GM19035 (cell line): ENCODE data around the gene ETV3.
A peak's percentile ranks its signal among the peaks of the same experiment; 100 is the strongest.

Experiments
- ATAC-seq: cut with Tn5 transposase; IDR thresholded peaks from one replicate; pipeline ENCODE4 v1.9.1; 2021; ENCODE audit not compliant: unreplicated experiment

ETV3 gene

GRCh38 chr1:157095091-157095490 lies 43.1 kb downstream of the ETV3 start:
- no peak for ATAC-seq

- no peak for ATAC-seq
These were observed 45.4 kb downstream of the ETV3 start for GRCh38 chr1:157092831-157093230.

- ATAC-seq: no peak
These were observed 46.4 kb downstream of the ETV3 start for GRCh38 chr1:157091668-157092273.

GRCh38 chr1:157091186-157091585 lies 47.0 kb downstream of the ETV3 start:
- ATAC-seq: no peak

- ATAC-seq: no peak
These were observed 47.4 kb downstream of the ETV3 start for GRCh38 chr1:157090771-157091170.

GRCh38 chr1:157090196-157090647 lies 48.0 kb downstream of the ETV3 start:
- ATAC-seq: peak; percentile 71

GRCh38 chr1:157089789-157090188 lies 48.4 kb downstream of the ETV3 start:
- peak; percentile 25 for ATAC-seq

GRCh38 chr1:157088607-157089006 lies 49.6 kb downstream of the ETV3 start:
- ATAC-seq: no peak

- no peak for ATAC-seq
These were observed 51.2 kb downstream of the ETV3 start for GRCh38 chr1:157087030-157087429.

- ATAC-seq: no peak
These were observed 51.9 kb downstream of the ETV3 start for GRCh38 chr1:157086299-157086698.

- ATAC-seq: no peak
These were observed 52.8 kb downstream of the ETV3 start for GRCh38 chr1:157085421-157085820.

GRCh38 chr1:157084720-157085119 lies 53.5 kb downstream of the ETV3 start:
- ATAC-seq: no peak

GRCh38 chr1:157081707-157082106 lies 56.5 kb downstream of the ETV3 start:
- ATAC-seq: no peak

- ATAC-seq: no peak
These were observed 57.5 kb downstream of the ETV3 start for GRCh38 chr1:157080714-157081113.

GRCh38 chr1:157077394-157077793 lies 60.8 kb downstream of the ETV3 start:
- no peak for ATAC-seq

GRCh38 chr1:157073944-157074685 lies 64.1 kb downstream of the ETV3 start:
- ATAC-seq: no peak
